Transverse colon (tissue), 4 donors: ENCODE data around the gene ARHGEF11.

Experiments
- CTCF ChIP-seq, 5 experiments: fragments of 200-600 bp in 3 of 5; fragments of 450-650 bp in 2 of 5; sonication (generic) in 3 of 5; IDR thresholded peaks; 1 replicate in 2 of 5; 2 replicates in 3 of 5; pipeline ENCODE4 v1.5.1; 2016 to 2017; ENCODE audit warnings: antibody characterized with exemption in 5 of 5, inconsistent platforms in 3 of 5, mild to moderate bottlenecking in 2 of 5, moderate library complexity in 1 of 5
- EP300 ChIP-seq: sonication (generic); formaldehyde crosslinking; IDR thresholded peaks from one replicate; pipeline ENCODE4 v1.6.1; 2017; ENCODE audit warnings: antibody characterized with exemption, low read depth
- POLR2A ChIP-seq: fragments of 450-650 bp; IDR thresholded peaks from one replicate; pipeline ENCODE4 v1.6.1; 2016; ENCODE audit warnings: antibody characterized with exemption, mild to moderate bottlenecking, moderate library complexity
- POLR2AphosphoS5 ChIP-seq, 3 donors: sonication (generic); formaldehyde crosslinking; IDR thresholded peaks; one replicate each; pipeline ENCODE4 v1.6.1; 2016; ENCODE audit warnings: antibody characterized with exemption in 3 of 3

- no peak for TF ChIP-seq CTCF (IDR thresholded peaks at IDR 0.05)
- no peak for TF ChIP-seq EP300
- TF ChIP-seq POLR2A = no peak
- no peak for TF ChIP-seq POLR2AphosphoS5 (IDR thresholded peaks at IDR 0.05)
These were observed 112.4 kb downstream of the ARHGEF11 start for GRCh38 chr1:156933136-156933535.
